Stimulated activated CD8-positive, alpha-beta memory T cell treated with anti-CD3 and anti-CD28 coated beads, Interleukin-7, amount 100 ng/mL, for 24 hours (primary cell): Measurements from ENCODE around the gene KBTBD6.
"Not testable (repeated sequence)": the region's sequence is repeated elsewhere in the genome, so short reads cannot be mapped to it uniquely, and the experiment has no call there.

Experiments used
- DNase-seq: peaks from one replicate; pipeline ENCODE4 v3.0.0-alpha.2; 2020; ENCODE audit warnings: low read depth

Gene KBTBD6

DNA sequence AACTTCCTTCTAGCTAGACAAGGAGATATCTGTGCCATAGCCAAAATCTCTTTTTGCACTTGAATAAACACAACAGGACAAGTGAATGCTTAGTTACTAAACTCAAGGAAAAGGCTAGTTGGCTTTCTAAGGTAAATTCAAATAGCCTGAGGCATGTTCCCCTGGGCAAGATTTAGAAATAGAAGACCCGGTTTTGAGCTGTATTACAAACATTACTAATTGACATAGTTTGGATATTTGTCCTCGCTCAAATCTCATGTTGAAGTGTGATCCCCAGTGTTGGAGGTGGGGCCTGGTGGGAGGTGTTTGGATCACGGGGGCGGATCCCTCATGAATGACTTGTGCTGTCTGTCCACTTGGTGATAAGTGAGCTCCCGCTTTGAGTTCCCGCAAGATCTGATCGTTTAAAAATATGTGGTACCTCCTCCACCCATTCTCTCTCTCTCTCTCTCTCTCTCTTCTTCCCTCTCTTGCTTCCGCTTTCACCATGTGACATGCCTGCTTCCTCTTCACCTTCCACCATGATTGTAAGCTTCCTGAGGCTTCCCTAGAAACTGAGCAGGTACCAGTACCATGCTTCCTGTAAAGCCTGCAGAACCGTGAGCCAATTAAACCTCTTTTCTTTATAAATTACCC lies 3.9 kb upstream of the KBTBD6 start:
- no peak for DNase-seq

DNA sequence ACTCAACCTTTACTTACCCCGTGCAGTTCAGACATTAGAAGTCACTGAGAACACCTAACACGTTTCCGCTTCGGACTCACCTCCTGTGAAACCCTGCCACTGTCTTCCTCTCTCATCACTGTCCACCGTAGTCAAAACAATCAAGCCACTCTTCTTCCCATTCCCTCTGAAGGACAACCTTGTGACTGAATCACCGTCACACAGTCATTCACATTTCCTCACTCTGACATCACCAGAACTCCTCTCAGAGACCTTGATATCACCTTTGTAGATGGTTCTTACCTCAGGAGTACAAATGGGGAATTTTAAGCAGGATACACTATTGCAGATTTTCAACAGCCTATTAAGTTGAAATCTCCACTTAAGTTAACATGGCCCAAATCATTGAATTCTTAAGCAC lies 1.3 kb upstream of the KBTBD6 start:
- no peak for DNase-seq

DNA sequence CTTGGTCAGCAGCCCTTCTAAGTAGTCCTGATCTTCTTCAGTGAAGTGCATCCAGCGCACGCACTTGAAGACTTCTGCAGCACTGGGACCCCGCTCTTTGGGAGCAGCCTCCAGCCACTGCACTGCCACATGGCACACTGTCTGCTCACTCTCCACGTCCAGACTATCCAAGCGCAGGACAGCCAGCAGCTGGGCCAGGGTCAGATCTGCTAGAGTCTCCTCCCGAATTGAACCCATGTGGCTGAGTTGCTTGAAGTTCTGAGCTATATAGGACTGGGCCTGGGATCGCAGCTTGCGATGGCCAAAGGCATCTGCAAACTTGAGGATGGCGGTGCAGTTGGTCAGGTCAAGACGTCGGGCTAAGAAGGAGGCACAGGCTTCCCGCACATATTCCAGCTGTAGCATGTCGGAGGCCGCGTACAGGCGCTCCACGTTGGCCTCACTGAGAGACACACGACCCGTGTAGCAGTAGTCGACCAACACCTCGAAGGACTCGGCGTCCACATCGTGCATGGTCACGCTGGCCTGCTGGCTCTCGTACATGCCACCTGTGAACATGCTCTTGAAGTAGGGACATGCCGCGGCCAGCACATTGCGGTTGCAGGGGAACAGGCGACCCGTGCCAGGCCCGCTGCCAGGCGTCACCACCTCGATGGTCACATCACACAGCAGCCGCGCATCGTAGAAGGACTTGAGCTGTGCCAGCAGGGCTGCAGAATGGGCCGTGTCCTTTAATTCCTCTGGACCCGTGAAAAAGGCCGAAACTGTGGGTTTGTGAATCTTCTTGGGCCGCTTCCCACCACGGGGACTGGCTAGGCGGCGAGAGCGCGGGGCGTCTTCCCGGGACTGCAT lies 716 bp downstream of the KBTBD6 start:
- DNase-seq, result not testable (repeated sequence)

DNA sequence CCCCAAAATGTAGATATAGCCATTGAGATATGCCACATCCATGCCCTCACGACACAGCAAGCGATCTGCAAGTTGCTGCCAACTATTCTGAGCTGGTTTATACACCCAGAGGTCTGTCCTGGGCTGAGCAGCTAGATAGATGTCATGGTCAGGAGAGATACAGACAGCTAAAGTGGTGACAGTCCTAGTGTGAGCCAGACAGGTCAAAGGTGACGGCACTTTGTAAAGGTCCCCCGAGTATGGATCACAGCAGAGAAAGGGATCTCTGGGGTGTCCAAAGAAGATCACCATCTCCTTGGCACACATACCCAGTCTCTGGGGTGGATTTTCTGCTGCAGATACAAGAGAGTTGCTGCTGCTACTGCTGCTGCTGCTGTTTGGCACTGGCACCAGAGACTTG lies 1.4 kb downstream of the KBTBD6 start:
- DNase-seq, result not testable (repeated sequence)

DNA sequence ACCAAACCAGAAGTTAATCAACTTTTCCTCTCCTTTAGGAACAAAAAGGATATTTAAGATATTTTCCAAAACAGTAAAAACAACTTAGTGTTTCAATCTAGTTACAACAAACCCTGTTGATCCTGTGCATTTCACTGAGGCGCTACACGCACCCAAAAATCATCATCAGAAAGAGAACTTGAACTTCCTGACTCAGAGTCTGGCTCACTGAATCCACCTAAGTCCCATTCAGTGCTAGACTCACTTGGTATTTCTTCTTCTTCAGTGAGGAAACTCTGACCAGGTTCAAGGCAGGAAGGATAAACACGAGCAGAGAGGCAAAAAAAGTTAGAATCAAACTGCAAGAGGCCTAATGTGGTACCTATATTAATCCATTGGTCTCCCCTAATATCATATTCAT lies 2.2 kb downstream of the KBTBD6 start:
- no peak for DNase-seq

DNA sequence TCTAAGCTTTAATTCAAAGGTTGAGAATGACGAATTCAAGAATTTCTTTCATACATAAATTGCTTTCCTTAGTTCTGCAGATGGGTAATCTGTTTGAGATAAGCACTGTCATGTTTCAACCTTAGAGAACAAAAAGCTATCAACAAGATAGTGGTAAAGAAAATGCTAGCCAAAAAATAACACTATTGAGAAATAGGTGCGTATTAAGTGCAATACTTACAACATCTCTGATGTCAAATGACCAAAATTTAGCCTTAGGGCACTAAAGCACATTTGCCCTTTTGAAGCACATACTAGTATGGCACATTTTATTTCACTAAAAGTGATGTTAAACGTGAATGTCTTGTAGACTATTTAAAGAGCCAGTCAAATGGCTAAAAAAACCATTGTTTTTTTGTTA lies 4.9 kb downstream of the KBTBD6 start:
- no peak for DNase-seq

DNA sequence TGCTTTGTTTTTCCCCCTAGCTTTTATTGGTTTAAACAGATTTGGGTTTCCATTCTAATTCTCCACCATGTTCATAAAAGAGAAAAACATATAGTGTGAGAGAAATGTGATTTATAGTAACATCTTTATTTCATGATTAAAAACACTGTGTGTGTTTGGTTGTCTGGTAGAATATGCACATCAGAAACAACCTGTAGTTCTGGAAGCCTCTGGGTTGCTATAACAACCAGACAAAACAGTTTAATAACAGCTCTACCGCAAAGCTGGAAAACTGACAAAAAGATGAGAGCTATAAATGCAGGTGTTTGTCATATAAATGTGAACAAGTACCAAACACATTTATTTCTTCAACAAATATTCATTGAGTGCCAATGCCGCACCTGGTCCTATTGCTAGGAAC lies 9.8 kb downstream of the KBTBD6 start:
- DNase-seq, result no peak

DNA sequence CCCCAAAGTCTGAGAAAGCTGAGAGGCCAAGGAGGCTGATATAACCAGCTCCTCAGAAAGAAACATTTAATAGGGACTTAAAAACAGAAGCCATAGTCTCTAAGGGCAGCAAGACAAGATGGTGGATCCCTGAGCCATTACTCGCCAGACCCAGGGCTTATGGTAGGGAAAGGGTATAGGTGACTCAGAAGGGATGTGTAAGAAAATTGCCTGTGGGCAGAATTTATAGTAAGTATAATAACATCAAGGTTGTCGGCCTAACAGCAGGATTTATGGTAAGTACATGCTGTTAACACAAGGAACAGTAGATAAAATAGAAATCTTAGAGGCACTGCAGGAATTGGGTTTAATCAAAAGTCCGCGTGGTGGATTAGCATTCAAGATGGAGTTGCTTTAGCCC lies 14.7 kb downstream of the KBTBD6 start:
- no peak for DNase-seq

DNA sequence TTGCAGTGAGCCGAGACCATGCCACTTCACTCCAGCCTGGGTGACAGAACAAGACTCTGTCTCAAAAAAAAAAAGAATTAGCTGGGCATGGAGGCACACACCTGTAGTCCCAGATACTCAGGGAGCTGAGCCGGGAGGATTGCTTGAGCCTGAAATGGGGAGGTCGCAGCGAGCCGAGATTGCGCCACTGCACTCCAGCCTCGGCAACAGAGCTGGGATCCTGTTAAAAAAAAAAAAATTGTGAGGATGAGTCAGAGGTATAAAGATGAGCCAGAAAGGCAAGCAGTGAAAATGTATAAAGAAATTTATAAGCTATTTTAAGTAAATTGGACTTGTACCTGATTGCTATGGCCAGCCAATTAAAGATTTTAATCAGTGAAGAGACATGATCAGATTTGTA lies 21.1 kb downstream of the KBTBD6 start:
- no peak for DNase-seq

DNA sequence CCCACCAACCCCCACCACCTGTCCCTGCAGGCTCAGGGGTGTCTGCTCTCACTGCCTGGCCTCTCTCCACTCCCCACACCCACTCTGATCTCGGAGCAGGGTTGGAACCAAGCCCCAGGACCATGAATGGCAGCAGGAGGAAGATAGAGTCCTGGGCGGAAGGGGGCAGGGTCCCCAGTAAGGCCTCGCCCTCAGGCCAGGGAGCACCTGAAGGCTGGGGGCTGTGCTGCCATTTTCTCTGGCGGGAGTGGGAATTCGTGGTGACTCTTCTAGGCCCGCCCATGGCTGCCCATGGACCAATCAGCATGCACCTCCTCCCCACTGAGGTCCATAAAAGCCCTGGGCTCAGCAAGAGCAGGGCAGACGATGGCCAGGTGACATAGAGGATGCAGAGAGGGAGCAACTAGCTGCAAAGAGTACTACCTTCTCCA lies 25.0 kb downstream of the KBTBD6 start:
- DNase-seq, result no peak

DNA sequence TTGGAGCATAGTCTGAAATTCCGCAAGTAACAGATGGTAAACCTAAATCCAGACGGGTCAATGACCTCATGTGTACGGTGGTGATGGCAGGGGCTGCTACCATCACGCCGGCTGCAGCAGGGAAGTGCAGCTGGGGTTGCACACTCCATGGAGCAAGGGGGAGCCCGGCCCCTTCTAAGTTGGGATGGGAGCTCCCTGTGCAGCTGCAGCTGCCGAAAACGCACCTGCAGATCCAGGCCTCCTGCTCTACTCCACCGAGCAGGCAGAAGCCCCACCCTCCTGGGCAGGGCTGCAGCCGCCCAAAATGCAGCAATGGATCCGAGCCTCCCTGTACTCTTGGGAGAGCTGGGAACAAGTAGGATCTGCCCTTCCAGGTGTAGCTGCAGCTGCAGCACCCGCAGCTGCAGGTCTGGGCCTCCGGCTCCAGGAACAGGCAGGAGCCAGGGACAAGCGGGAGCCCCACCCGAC lies 25.5 kb downstream of the KBTBD6 start:
- no peak for DNase-seq

DNA sequence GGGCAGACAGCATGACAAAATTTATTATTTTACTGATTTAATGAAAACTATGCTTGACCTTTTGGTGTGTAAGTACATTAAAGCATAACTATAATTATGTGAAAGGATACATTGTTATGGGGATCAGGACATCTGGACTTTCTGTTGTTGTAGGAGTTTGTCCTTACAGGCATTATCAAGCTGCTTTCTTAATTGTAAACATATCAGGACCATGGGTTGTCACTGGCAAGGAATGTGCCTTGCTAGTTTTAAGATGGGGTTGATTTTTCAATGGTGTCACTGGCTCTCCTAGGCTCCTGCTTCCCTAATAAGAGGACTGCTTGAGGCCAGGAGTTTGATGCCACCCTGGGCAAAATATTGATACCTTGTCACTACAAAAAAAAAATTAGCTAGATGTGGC lies 32.6 kb downstream of the KBTBD6 start:
- DNase-seq, result no peak

DNA sequence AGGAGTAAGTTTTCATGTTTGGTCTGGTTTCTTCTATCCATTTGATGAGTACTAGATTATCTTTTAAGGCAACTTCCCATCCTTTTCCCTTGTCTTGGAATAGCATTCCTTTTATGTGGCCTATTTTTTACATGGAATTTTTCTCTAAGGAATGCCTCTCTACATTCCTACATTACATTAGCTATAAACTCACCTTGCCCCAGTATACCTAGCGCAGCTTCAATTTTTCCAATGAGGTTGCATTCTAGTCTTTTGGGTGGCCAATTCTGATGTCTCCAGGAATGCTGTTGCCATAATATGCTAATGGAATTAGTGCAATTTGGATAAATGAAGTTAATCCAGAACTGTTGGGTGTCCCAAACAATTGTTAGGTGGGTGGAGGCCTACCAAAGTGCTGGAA lies 33.8 kb downstream of the KBTBD6 start:
- no peak for DNase-seq

DNA sequence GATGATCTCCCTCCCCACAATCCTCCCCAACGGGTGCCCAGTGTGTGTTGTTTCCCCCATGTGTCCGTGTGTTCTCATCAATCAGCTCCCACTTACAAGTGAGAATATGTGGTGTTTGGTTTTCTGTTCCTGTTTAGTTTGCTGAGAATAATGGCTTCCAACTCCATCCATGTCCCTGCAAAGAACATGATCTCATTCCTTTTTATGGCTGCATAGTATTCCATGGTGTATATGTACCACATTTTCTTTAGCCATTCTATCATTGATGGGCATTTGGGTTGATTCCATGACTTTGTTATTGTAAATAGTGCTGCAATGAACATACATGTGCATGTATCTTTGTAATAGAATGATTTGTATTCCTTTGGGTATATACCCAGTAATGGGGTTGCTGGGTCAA lies 36.9 kb downstream of the KBTBD6 start:
- not testable (repeated sequence) for DNase-seq

DNA sequence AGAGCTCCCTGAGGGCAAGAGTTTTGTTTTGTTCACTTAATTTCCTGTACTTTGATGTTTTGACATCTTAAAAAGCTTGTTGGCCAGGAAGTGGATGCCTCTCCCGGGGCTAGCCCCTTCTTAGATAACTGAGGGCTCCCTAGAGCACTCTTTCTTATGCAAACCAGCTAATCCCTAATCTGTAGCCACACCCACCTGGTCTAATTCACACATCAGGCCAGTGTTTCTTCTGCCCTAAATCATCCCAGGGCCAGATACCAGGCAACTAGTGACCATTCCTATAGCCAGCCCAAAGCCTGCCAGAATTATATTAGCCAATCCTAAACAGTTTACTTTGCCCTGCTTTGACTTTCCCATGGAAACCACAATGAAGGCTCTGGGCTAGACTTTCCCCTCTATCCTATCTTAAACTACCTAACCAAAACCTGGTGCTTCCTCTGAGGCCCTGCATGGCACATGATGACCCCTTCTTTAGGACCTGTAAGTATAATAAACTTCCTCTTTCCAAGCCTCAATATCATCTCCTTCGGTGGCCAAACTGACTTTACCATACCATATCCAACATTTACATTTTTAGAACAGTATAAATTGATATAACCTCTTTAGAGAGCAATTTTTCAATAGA lies 46.5 kb downstream of the KBTBD6 start:
- DNase-seq, result no peak

DNA sequence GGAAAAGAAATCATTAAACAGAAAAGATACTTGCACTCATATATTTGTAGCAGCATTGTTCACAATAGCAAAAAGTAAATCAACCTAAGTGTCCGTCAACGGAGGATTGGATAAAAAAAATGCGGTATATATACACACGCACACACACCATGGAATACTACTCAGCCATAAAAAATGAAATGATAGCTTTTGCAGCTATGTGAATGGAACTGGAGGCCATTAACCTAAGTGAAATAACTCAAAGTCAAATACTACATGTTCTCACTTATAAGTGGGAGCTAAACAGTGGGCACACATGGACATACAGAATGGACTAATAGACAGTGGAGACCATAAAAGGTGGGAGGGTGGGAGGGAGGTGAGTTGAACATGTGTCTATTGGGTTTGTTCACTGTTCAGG lies 52.9 kb downstream of the KBTBD6 start:
- DNase-seq, result no peak
